ENCODE measurements around the gene TDO2. TPM values are rescaled to one million over a fixed set of nuclear protein-coding genes. Genes with fewer than 3 reads are reported as not detected.

TDO2 gene
- total RNA-seq (2021) (0.13 to 0.78 TPM (median 0.18 TPM) in 3 replicates), Bru-seq, nascent RNA (percentile 12 among the genes with signal in this experiment)
- long read RNA-seq, experiment 1: 0 reads
- long read RNA-seq, experiment 2, partial matches to known transcripts: 0 of 1 reads
- long read RNA-seq, experiment 2, other reads (novel, unspliced or antisense): 1 of 1 reads
- long read RNA-seq, experiment 3, partial matches to known transcripts: 0 of 1 reads
- long read RNA-seq, experiment 3, other reads (novel, unspliced or antisense): 0 of 1 reads

GRCh38 chr4:155903453-155903852 lies at the start of gene TDO2:
Gene TDO2 (plus strand): TSS chr4:155903696. CDS start chr4:155903759, 63 bp downstream.
- TF ChIP-seq ELF4 (CRISPR knock-in tag; IDR thresholded peaks at IDR 0.05; ENCODE audit: low read depth) (no peak), ZNF512 (CRISPR knock-in tag; IDR thresholded peaks at IDR 0.05; ENCODE audit: borderline replicate concordance) (no peak), TEAD1 (CRISPR knock-in tag; IDR thresholded peaks at IDR 0.05) (no peak), ZNF219 (CRISPR knock-in tag; IDR thresholded peaks at IDR 0.05; ENCODE audit: borderline replicate concordance) (no peak), ZMAT4 (CRISPR knock-in tag; IDR thresholded peaks at IDR 0.05) (no peak), FOXJ3 (CRISPR knock-in tag; IDR thresholded peaks at IDR 0.05; ENCODE audit: borderline replicate concordance) (no peak), AFF4 (CRISPR knock-in tag; IDR thresholded peaks at IDR 0.05; ENCODE audit: borderline replicate concordance) (no peak), ZBTB43 (CRISPR knock-in tag; IDR thresholded peaks at IDR 0.05) (no peak), ZBTB21 (CRISPR knock-in tag; IDR thresholded peaks at IDR 0.05; ENCODE audit: borderline replicate concordance) (no peak), ZNF423 (CRISPR knock-in tag; IDR thresholded peaks at IDR 0.05) (no peak), ATF2 (CRISPR knock-in tag; IDR thresholded peaks at IDR 0.05; ENCODE audit: borderline replicate concordance, low read depth) (no peak), PRDM15 (CRISPR knock-in tag; IDR thresholded peaks at IDR 0.05) (no peak), CREB1 (CRISPR knock-in tag; IDR thresholded peaks at IDR 0.05) (no peak)
- Mint-ChIP-seq H3K27ac (no peak within 1 kb of the TSS), H3K4me3 (no peak within 1 kb of the TSS), H3K9me3 (peaks cover 5% of the 10 kb centered on the region), H3K36me3 (peaks cover 5% of the 10 kb centered on the region), H3K27me3 (ENCODE audit: low read depth) (no peaks in the 10 kb centered on the region), H3K4me1 (peaks cover 45% of the 10 kb centered on the region)
- DNase-seq (ENCODE audit: low spot score): no peak
- CTCF ChIA-PET: interaction anchor here (1.9 kb wide), 1 partner anchor 50 kb away, joined by 4 read pairs; the partner anchor contains the start of gene CTSO
- ATAC-seq: no peak
- POLR2A ChIA-PET: no interaction called here
